Activated CD8-positive, alpha-beta memory T cell treated with anti-CD3 and anti-CD28 coated beads for 48 hours (primary cell): ENCODE measurements around the gene E2F8.
"Not testable (repeated sequence)": the region's sequence is repeated elsewhere in the genome, so short reads cannot be mapped to it uniquely, and the experiment has no call there.

Experiments used
- DNase-seq, 3 experiments: peaks; one replicate each; pipeline ENCODE4 v3.0.0-alpha.2; 2020; ENCODE audit warnings: low read depth in 2 of 3, low spot score in 2 of 3

E2F8 gene

GRCh38 chr11:19240420-19241259, at the start of gene E2F8:
TSS of gene E2F8 (minus strand) at chr11:19240945. CDS start at chr11:19240121, 824 bp downstream.
- peak; percentile 80 to 86 (median 81) for DNase-seq

- DNase-seq, result no peak
Observed at GRCh38 chr11:19290356-19290755, 49.6 kb upstream of the E2F8 start.

- no peak for DNase-seq
Observed at GRCh38 chr11:19288256-19288655, 47.5 kb upstream of the E2F8 start.

GRCh38 chr11:19286411-19286810, 45.7 kb upstream of the E2F8 start:
- DNase-seq, result no peak

GRCh38 chr11:19284881-19285280, 44.1 kb upstream of the E2F8 start:
- DNase-seq, result no peak

GRCh38 chr11:19283991-19284390, 43.2 kb upstream of the E2F8 start:
- DNase-seq, result no peak

GRCh38 chr11:19281555-19281954, 40.8 kb upstream of the E2F8 start:
- DNase-seq, result no peak

GRCh38 chr11:19281041-19281440, 40.3 kb upstream of the E2F8 start:
- DNase-seq, result no peak

GRCh38 chr11:19279451-19279850, 38.7 kb upstream of the E2F8 start:
- no peak for DNase-seq

GRCh38 chr11:19276859-19277808, 36.4 kb upstream of the E2F8 start:
- no peak for DNase-seq

- DNase-seq, result no peak
Observed at GRCh38 chr11:19275496-19275895, 34.8 kb upstream of the E2F8 start.

GRCh38 chr11:19273219-19273618, 32.5 kb upstream of the E2F8 start:
- not testable (repeated sequence) for DNase-seq

- no peak for DNase-seq
Observed at GRCh38 chr11:19268909-19269308, 28.2 kb upstream of the E2F8 start.

GRCh38 chr11:19267567-19267966, 26.8 kb upstream of the E2F8 start:
- DNase-seq, result no peak

GRCh38 chr11:19263333-19263732, 22.6 kb upstream of the E2F8 start:
- no peak for DNase-seq

- DNase-seq, result peak in 2 of 3 experiments; percentile 30 to 33
Observed at GRCh38 chr11:19259487-19260345, 19.0 kb upstream of the E2F8 start.

GRCh38 chr11:19258641-19259230, 18.0 kb upstream of the E2F8 start:
- DNase-seq, result no peak

- not testable (repeated sequence) for DNase-seq
Observed at GRCh38 chr11:19254441-19254840, 13.7 kb upstream of the E2F8 start.

- no peak for DNase-seq
Observed at GRCh38 chr11:19253817-19254216, 13.1 kb upstream of the E2F8 start.

GRCh38 chr11:19253153-19253745, 12.5 kb upstream of the E2F8 start:
- no peak for DNase-seq
